SU-DHL-6 (cell line): ENCODE results near the gene STIMATE.

Experiments
- H2AFZ ChIP-seq: fragments of 200-600 bp; sonication (generic); 2 replicates; pipeline ENCODE4 v1.6.1; 2014; ENCODE audit warnings: low read depth, mild to moderate bottlenecking, moderate library complexity, mixed read lengths, antibody characterized with exemption, low read length; ENCODE audit not compliant: severe bottlenecking
- H3F3A ChIP-seq: fragments of 200-600 bp; shearing (Covaris generic); 2 replicates; pipeline ENCODE4 v1.6.0; 2016; ENCODE audit warnings: antibody characterized with exemption, mild to moderate bottlenecking; ENCODE audit not compliant: insufficient read depth
- H3K27ac ChIP-seq: fragments of 200-600 bp; sonication (generic); 2 replicates; pipeline ENCODE4 v1.5.1; 2016; ENCODE audit warnings: low read depth, mild to moderate bottlenecking, low read length, moderate library complexity, mixed read lengths
- H3K27me3 ChIP-seq: fragments of 200-600 bp; sonication (generic), shearing (Covaris generic); 2 replicates; pipeline ENCODE4 v1.6.0; 2014; ENCODE audit warnings: mild to moderate bottlenecking, low read length
- H3K36me3 ChIP-seq: fragments of 200-600 bp; sonication (generic); 2 replicates; pipeline ENCODE4 v1.6.1; 2014; ENCODE audit warnings: mild to moderate bottlenecking, low read length, mixed read lengths
- H3K4me2 ChIP-seq: fragments of 300-600, 200-600 bp; shearing (Covaris generic), sonication (generic); 2 replicates; pipeline ENCODE4 v1.6.0; 2014; ENCODE audit warnings: low read length, low read depth, mild to moderate bottlenecking; ENCODE audit not compliant: poor library complexity, severe bottlenecking
- H3K4me3 ChIP-seq: fragments of 200-600 bp; sonication (generic); 2 replicates; pipeline ENCODE4 v1.5.1; 2014; ENCODE audit warnings: antibody characterized with exemption, low read length, mild to moderate bottlenecking, mixed read lengths; ENCODE audit not compliant: insufficient read depth, poor library complexity, severe bottlenecking
- H3K79me2 ChIP-seq: fragments of 200-600 bp; sonication (generic); 2 replicates; pipeline ENCODE4 v1.6.1; 2014; ENCODE audit warnings: mild to moderate bottlenecking, low read length, moderate library complexity; ENCODE audit not compliant: insufficient read depth
- H3K9ac ChIP-seq: fragments of 200-600 bp; sonication (generic); 2 replicates; pipeline ENCODE4 v1.7.0; 2014; ENCODE audit warnings: mild to moderate bottlenecking, low read length
- H3K9me2 ChIP-seq: fragments of 200-600 bp; sonication (generic); replicated peaks from 2 replicates; pipeline ENCODE4 v1.6.1; 2014; ENCODE audit warnings: low read length; ENCODE audit not compliant: insufficient read depth
- H3K9me3 ChIP-seq: fragments of 200-600 bp; sonication (generic); 2 replicates; pipeline ENCODE4 v1.6.1; 2014; ENCODE audit warnings: low read length, mixed read lengths; ENCODE audit not compliant: insufficient read depth
- H4K20me1 ChIP-seq: fragments of 200-600 bp; sonication (generic); 2 replicates; pipeline ENCODE4 v1.6.1; 2014; ENCODE audit warnings: low read depth, mild to moderate bottlenecking, antibody characterized with exemption, low read length, moderate library complexity, mixed read lengths
- EZH2phosphoT487 ChIP-seq: fragments of 200-600 bp; sonication (generic), shearing (Covaris generic); conservative IDR thresholded peaks from 2 replicates; pipeline ENCODE4 v1.6.1; 2018; ENCODE audit warnings: mild to moderate bottlenecking, antibody characterized with exemption, low read length, moderate library complexity, mixed read lengths
- TF ChIP-seq, protein P1 (sequence below): fragments of 200-600 bp; sonication (generic); IDR thresholded peaks from one replicate; pipeline ENCODE4 v1.5.1; 2017; ENCODE audit warnings: antibody characterized with exemption, mild to moderate bottlenecking, low read length, moderate library complexity; ENCODE audit not compliant: insufficient read depth, poor library complexity, severe bottlenecking

Gene STIMATE

DNA sequence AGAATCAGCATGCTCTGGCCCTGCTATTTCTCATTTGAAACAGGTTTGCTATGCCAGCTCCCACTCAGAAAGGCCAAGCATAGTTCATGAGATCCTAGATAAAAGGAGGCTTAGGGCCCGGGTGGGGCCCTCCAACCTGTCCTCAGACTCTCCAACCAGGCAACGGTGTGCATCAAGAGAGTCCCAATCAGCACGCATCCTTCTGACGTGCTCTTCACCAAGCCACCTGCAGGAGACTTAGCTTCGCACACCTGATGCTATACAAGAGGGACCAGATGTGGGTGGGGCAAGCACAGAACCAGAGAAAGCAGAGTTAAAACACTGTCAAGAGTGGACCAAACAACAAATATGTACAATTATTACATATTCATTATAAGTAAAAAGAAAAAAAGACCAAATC lies 17.3 kb downstream of the STIMATE start:
- Histone ChIP-seq H3K79me2 (no peaks in the 10 kb centered on the region), H3K4me3 (no peak overlapping the region), H3K9ac (no peak overlapping the region), H4K20me1 (0 out of 2 replicates have a peak, but pooled peaks cover 4% of the 10 kb centered on the region), H3K27ac (no peak overlapping the region), H3F3A (no peaks in the 10 kb centered on the region), H3K36me3 (no peaks in the 10 kb centered on the region), H3K9me3 (no peaks in the 10 kb centered on the region; the same call in 1 of the 2 replicates), H3K4me2 (no peak overlapping the region), H3K27me3 (no peaks in the 10 kb centered on the region), H3K9me2 (no peaks in the 10 kb centered on the region), H2AFZ (no peak overlapping the region)
- TF ChIP-seq, protein P1, sequence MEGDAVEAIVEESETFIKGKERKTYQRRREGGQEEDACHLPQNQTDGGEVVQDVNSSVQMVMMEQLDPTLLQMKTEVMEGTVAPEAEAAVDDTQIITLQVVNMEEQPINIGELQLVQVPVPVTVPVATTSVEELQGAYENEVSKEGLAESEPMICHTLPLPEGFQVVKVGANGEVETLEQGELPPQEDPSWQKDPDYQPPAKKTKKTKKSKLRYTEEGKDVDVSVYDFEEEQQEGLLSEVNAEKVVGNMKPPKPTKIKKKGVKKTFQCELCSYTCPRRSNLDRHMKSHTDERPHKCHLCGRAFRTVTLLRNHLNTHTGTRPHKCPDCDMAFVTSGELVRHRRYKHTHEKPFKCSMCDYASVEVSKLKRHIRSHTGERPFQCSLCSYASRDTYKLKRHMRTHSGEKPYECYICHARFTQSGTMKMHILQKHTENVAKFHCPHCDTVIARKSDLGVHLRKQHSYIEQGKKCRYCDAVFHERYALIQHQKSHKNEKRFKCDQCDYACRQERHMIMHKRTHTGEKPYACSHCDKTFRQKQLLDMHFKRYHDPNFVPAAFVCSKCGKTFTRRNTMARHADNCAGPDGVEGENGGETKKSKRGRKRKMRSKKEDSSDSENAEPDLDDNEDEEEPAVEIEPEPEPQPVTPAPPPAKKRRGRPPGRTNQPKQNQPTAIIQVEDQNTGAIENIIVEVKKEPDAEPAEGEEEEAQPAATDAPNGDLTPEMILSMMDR, result no peak
- no peak for TF ChIP-seq EZH2phosphoT487

- Histone ChIP-seq H3K9ac (no peak overlapping the region), H4K20me1 (0 out of 2 replicates have a peak, but pooled peaks cover 4% of the 10 kb centered on the region), H3F3A (no peaks in the 10 kb centered on the region), H3K27ac (no peak overlapping the region), H3K4me3 (no peak overlapping the region), H3K4me2 (no peak overlapping the region), H3K9me2 (no peaks in the 10 kb centered on the region), H2AFZ (no peak overlapping the region), H3K9me3 (no peaks in the 10 kb centered on the region), H3K27me3 (no peaks in the 10 kb centered on the region), H3K79me2 (no peaks in the 10 kb centered on the region), H3K36me3 (no peaks in the 10 kb centered on the region)
- TF ChIP-seq, protein P1, result no peak
- no peak for TF ChIP-seq EZH2phosphoT487
These were observed 17.8 kb downstream of the STIMATE start for GRCh38 chr3:52879581-52879980.

GRCh38 chr3:52879090-52879489 lies 18.3 kb downstream of the STIMATE start:
- Histone ChIP-seq H3K9me3 (no peaks in the 10 kb centered on the region), H3K27me3 (no peaks in the 10 kb centered on the region), H4K20me1 (0 out of 2 replicates have a peak, but pooled peaks cover 4% of the 10 kb centered on the region)

More at GRCh38 chr3:52879090-52879489, 18.3 kb downstream of the STIMATE start:
- TF ChIP-seq, protein P1, result no peak
- TF ChIP-seq EZH2phosphoT487, result no peak
- Histone ChIP-seq H3K27ac (no peak overlapping the region), H2AFZ (no peak overlapping the region), H3K36me3 (no peaks in the 10 kb centered on the region), H3K9me2 (no peaks in the 10 kb centered on the region), H3K4me2 (no peak overlapping the region), H3F3A (no peaks in the 10 kb centered on the region), H3K79me2 (no peaks in the 10 kb centered on the region), H3K4me3 (no peak overlapping the region), H3K9ac (no peak overlapping the region)
